Stimulated activated CD4-positive, alpha-beta T cell treated with anti-CD3 and anti-CD28 coated beads, Interleukin-2, amount 100 ng/mL, for 24 hours (primary cell): ENCODE data around the gene SCARB1.
"Not testable (repeated sequence)": the region's sequence is repeated elsewhere in the genome, so short reads cannot be mapped to it uniquely, and the experiment has no call there.

ENCODE experiments used
- DNase-seq, 2 donors: peaks; one replicate each; pipeline ENCODE4 v3.0.0-alpha.2; 2020

Gene SCARB1

GRCh38 chr12:124863416-124864325 lies at the start of gene SCARB1:
SCARB1 (minus strand) TSS chr12:124863864; CDS start chr12:124863720, 144 bp downstream.
- DNase-seq: peak; percentile 79 to 81

- DNase-seq: not testable (repeated sequence)
Observed at GRCh38 chr12:124912529-124913287, 49.0 kb upstream of the SCARB1 start.

GRCh38 chr12:124911521-124911920 lies 47.9 kb upstream of the SCARB1 start:
- DNase-seq: not testable (repeated sequence)

GRCh38 chr12:124910561-124911478 lies 47.2 kb upstream of the SCARB1 start:
- no peak for DNase-seq

- DNase-seq: no peak
Observed at GRCh38 chr12:124909831-124910560, 46.3 kb upstream of the SCARB1 start.

- DNase-seq: peak; percentile 87 to 93
Observed at GRCh38 chr12:124906606-124907261, 43.1 kb upstream of the SCARB1 start.

- DNase-seq: no peak
Observed at GRCh38 chr12:124904306-124905098, 40.8 kb upstream of the SCARB1 start.

GRCh38 chr12:124902916-124903315 lies 39.3 kb upstream of the SCARB1 start:
- DNase-seq: no peak

GRCh38 chr12:124901003-124901402 lies 37.3 kb upstream of the SCARB1 start:
- no peak for DNase-seq

GRCh38 chr12:124900345-124900795 lies 36.7 kb upstream of the SCARB1 start:
- DNase-seq: not testable (repeated sequence)

GRCh38 chr12:124898923-124899294 lies 35.2 kb upstream of the SCARB1 start:
- no peak for DNase-seq

- DNase-seq: peak; percentile 69 to 71
Observed at GRCh38 chr12:124898200-124898922, 34.7 kb upstream of the SCARB1 start.

GRCh38 chr12:124896461-124896860 lies 32.8 kb upstream of the SCARB1 start:
- DNase-seq: no peak

GRCh38 chr12:124893792-124894516 lies 30.3 kb upstream of the SCARB1 start:
- no peak for DNase-seq

GRCh38 chr12:124888260-124888659 lies 24.6 kb upstream of the SCARB1 start:
- DNase-seq: no peak

GRCh38 chr12:124887766-124888165 lies 24.1 kb upstream of the SCARB1 start:
- not testable (repeated sequence) for DNase-seq

GRCh38 chr12:124884587-124885438 lies 21.1 kb upstream of the SCARB1 start:
- no peak for DNase-seq
